ENCODE measurements around the gene CYS1. TPM values are rescaled to one million over a fixed set of nuclear protein-coding genes. Genes with fewer than 3 reads are reported as not detected.

Gene CYS1
- total and polyA plus RNA-seq, 2 of the 8 experiments (the other 6 are each of a cell fraction or from before 2014, with no cell fraction given), result 0.09 to 0.13 TPM

- TF ChIP-seq CTCF (IDR thresholded peaks at IDR 0.05; ENCODE audit: control extremely low read depth in 1 of 3, insufficient read depth in 1 of 3, low read depth in 1 of 3, low read length in 3 of 3), result no peak
These were observed 17.3 kb downstream of the CYS1 start (continued) for GRCh38 chr2:10062931-10063365.

Measured in H1 (cell line).